ENCODE results near the gene AUTS2.

GRCh38 chr7:69919426-69920111 lies 321.3 kb downstream of the AUTS2 start:
- no peak for TF ChIP-seq EP300 (IDR thresholded peaks at IDR 0.05; ENCODE audit: borderline replicate concordance in 1 of 2, control insufficient read depth in 1 of 2, low read depth in 2 of 2, low read length in 2 of 2)
- TF ChIP-seq POLR2AphosphoS5 (IDR thresholded peaks at IDR 0.05; ENCODE audit: low read length), result no peak
- no peak for TF ChIP-seq JUND (IDR thresholded peaks at IDR 0.05; ENCODE audit: low read depth, low read length)
- TF ChIP-seq CTCF (IDR thresholded peaks at IDR 0.05 in 2 of 3, conservative IDR thresholded peaks at IDR 0.05 in 1 of 3; ENCODE audit: control insufficient read depth in 2 of 3, extremely low read depth in 1 of 3, insufficient read depth in 1 of 3, low read depth in 3 of 3, low read length in 3 of 3), result no peak
- TF ChIP-seq SIN3A (IDR thresholded peaks at IDR 0.05; ENCODE audit: low read depth, low read length), result no peak

Measured in GM12878 (cell line).